Measurements from ENCODE around the gene METTL25B. TPM values are rescaled to one million over a fixed set of nuclear protein-coding genes. Genes with fewer than 3 reads are reported as not detected.

METTL25B gene
- total and polyA plus RNA-seq, 10 of the 15 experiments (the other 5 are each of a cell fraction or from before 2014, with no cell fraction given): 5.9 to 25.2 (median 13.5) TPM

DNA sequence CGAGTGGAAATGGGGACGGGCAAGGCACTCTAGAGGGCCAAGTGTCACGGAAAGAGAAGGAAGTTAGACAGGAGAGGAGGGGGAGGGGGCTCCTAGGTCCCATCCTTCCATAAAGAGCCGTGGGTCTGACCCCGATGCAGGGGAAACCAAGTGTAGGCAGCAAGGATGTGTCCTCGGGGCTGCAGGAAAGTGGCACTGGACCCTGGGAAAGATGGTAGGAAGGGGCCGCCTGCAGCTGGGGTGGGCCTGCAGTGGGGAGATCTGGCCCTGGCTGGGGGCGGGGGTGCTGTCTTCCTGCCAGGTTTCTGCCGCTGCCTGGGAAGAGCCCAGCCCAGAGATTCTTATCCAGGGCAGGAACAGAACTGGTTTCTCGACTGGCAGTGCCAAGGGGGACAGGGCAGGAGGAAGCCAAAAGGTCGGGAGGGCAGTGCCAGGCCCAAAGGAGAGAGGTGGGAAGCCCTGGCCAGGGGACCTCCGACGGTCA, 35.8 kb upstream of the METTL25B start:
- no TSS peak for BruUV-seq (replicated peaks)
- SMC1A ChIA-PET (ENCODE audit: uncharacterized antibody, unreplicated experiment): interaction anchor here (4.0 kb wide), 1 partner anchor 33 kb away, joined by 168 read pairs; the partner anchor contains the start of genes ISG20L2 and METTL25B
- DNase-seq (ENCODE audit: low read depth, low spot score) (no peak), FAIRE-seq (no peak), ATAC-seq (no peak)
- Histone ChIP-seq H3K4me1 (ENCODE audit: control insufficient read depth, insufficient read depth, low read length) (no peaks in the 10 kb centered on the region), H4K20me1 (ENCODE audit: control insufficient read depth, insufficient read depth) (peaks cover 4% of the 10 kb centered on the region; the same call in 1 of the 2 replicates), H3K36me3 (ENCODE audit: control insufficient read depth in 2 of 2, insufficient read depth in 2 of 2, low read length in 1 of 2) (no peaks in the 10 kb centered on the region), H3K4me2 (ENCODE audit: control insufficient read depth, insufficient read depth) (no peak overlapping the region), H3K27me3 (replicated peaks in 1 of 2; ENCODE audit: control insufficient read depth in 2 of 2, insufficient read depth in 2 of 2, low read length in 1 of 2) (peaks cover 18 to 33% of the 10 kb centered on the region in 2 experiments), H3K27ac (ENCODE audit: control insufficient read depth, insufficient read depth) (no peak overlapping the region), H3K4me3 (no peak overlapping the region), H3K79me2 (ENCODE audit: control insufficient read depth, insufficient read depth, low read length) (no peaks in the 10 kb centered on the region), H3K9me3 (replicated peaks; ENCODE audit: control insufficient read depth, insufficient read depth, low read length) (no peaks in the 10 kb centered on the region), H3K9ac (ENCODE audit: control insufficient read depth, insufficient read depth, low read length) (no peak overlapping the region), H2AFZ (ENCODE audit: control insufficient read depth, low read depth, low read length) (no peak overlapping the region)
- intact Hi-C loops (cut with micrococcal nuclease; ENCODE audit: unreplicated experiment): no loop called here
- CTCF ChIA-PET: interaction anchor here (1.0 to 11.1 kb wide), 5 partner anchors 12 to 167 kb away, joined by 3 to 433 read pairs (median 106); partner anchors contain the start of genes CRABP2, INSRR, ISG20L2 and METTL25B
- WGBS (ENCODE audit: insufficient coverage, insufficient replicate concordance, low lambda C conversion rate, missing lambda C conversion rate): 8% methylated on average over 13 of the region's 13 CpGs
- POLR2A ChIA-PET: no interaction called here
- RAD21 ChIA-PET (ENCODE audit: unreplicated experiment): interaction anchor here (4.3 to 10.2 kb wide), 3 partner anchors 14 to 167 kb away, joined by 28 to 173 read pairs (median 57); partner anchors contain the start of genes CRABP2, INSRR, ISG20L2 and METTL25B
- in situ Hi-C loops (cut with MboI): no loop called here
- TF ChIP-seq EZH2 (IDR thresholded peaks at IDR 0.05; ENCODE audit: borderline replicate concordance, control insufficient read depth, low read depth, low read length) (no peak), BMI1 (IDR thresholded peaks at IDR 0.05; ENCODE audit: borderline replicate concordance) (no peak), MTA2 (IDR thresholded peaks at IDR 0.05; ENCODE audit: low read depth) (no peak), RUNX3 (IDR thresholded peaks at IDR 0.05; ENCODE audit: low read length) (no peak), CHD2 (IDR thresholded peaks at IDR 0.05; ENCODE audit: borderline replicate concordance, low read depth, low read length) (no peak), BCL11A (IDR thresholded peaks at IDR 0.05; ENCODE audit: low read depth, low read length) (no peak), CREB1 (IDR thresholded peaks at IDR 0.05; ENCODE audit: low read depth) (no peak), YBX1 (IDR thresholded peaks at IDR 0.05) (no peak), FOXM1 (IDR thresholded peaks at IDR 0.05; ENCODE audit: low read depth, low read length) (no peak), EED (IDR thresholded peaks at IDR 0.05; ENCODE audit: low read depth) (no peak)
- TF ChIP-seq, protein P1, sequence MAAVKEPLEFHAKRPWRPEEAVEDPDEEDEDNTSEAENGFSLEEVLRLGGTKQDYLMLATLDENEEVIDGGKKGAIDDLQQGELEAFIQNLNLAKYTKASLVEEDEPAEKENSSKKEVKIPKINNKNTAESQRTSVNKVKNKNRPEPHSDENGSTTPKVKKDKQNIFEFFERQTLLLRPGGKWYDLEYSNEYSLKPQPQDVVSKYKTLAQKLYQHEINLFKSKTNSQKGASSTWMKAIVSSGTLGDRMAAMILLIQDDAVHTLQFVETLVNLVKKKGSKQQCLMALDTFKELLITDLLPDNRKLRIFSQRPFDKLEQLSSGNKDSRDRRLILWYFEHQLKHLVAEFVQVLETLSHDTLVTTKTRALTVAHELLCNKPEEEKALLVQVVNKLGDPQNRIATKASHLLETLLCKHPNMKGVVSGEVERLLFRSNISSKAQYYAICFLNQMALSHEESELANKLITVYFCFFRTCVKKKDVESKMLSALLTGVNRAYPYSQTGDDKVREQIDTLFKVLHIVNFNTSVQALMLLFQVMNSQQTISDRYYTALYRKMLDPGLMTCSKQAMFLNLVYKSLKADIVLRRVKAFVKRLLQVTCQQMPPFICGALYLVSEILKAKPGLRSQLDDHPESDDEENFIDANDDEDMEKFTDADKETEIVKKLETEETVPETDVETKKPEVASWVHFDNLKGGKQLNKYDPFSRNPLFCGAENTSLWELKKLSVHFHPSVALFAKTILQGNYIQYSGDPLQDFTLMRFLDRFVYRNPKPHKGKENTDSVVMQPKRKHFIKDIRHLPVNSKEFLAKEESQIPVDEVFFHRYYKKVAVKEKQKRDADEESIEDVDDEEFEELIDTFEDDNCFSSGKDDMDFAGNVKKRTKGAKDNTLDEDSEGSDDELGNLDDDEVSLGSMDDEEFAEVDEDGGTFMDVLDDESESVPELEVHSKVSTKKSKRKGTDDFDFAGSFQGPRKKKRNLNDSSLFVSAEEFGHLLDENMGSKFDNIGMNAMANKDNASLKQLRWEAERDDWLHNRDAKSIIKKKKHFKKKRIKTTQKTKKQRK (IDR thresholded peaks at IDR 0.05; ENCODE audit: low read depth, low read length): no peak
- TF ChIP-seq, protein P2, sequence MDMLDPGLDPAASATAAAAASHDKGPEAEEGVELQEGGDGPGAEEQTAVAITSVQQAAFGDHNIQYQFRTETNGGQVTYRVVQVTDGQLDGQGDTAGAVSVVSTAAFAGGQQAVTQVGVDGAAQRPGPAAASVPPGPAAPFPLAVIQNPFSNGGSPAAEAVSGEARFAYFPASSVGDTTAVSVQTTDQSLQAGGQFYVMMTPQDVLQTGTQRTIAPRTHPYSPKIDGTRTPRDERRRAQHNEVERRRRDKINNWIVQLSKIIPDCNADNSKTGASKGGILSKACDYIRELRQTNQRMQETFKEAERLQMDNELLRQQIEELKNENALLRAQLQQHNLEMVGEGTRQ (IDR thresholded peaks at IDR 0.05; ENCODE audit: borderline replicate concordance, low read depth, low read length): no peak
- TF ChIP-seq, protein P3, sequence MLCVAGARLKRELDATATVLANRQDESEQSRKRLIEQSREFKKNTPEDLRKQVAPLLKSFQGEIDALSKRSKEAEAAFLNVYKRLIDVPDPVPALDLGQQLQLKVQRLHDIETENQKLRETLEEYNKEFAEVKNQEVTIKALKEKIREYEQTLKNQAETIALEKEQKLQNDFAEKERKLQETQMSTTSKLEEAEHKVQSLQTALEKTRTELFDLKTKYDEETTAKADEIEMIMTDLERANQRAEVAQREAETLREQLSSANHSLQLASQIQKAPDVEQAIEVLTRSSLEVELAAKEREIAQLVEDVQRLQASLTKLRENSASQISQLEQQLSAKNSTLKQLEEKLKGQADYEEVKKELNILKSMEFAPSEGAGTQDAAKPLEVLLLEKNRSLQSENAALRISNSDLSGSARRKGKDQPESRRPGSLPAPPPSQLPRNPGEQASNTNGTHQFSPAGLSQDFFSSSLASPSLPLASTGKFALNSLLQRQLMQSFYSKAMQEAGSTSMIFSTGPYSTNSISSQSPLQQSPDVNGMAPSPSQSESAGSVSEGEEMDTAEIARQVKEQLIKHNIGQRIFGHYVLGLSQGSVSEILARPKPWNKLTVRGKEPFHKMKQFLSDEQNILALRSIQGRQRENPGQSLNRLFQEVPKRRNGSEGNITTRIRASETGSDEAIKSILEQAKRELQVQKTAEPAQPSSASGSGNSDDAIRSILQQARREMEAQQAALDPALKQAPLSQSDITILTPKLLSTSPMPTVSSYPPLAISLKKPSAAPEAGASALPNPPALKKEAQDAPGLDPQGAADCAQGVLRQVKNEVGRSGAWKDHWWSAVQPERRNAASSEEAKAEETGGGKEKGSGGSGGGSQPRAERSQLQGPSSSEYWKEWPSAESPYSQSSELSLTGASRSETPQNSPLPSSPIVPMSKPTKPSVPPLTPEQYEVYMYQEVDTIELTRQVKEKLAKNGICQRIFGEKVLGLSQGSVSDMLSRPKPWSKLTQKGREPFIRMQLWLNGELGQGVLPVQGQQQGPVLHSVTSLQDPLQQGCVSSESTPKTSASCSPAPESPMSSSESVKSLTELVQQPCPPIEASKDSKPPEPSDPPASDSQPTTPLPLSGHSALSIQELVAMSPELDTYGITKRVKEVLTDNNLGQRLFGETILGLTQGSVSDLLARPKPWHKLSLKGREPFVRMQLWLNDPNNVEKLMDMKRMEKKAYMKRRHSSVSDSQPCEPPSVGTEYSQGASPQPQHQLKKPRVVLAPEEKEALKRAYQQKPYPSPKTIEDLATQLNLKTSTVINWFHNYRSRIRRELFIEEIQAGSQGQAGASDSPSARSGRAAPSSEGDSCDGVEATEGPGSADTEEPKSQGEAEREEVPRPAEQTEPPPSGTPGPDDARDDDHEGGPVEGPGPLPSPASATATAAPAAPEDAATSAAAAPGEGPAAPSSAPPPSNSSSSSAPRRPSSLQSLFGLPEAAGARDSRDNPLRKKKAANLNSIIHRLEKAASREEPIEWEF (IDR thresholded peaks at IDR 0.05; ENCODE audit: insufficient replicate concordance, low read depth, low read length): no peak

Measured in GM12878 (cell line).